ENCODE data around the gene AGPAT1.

Gene AGPAT1

DNA sequence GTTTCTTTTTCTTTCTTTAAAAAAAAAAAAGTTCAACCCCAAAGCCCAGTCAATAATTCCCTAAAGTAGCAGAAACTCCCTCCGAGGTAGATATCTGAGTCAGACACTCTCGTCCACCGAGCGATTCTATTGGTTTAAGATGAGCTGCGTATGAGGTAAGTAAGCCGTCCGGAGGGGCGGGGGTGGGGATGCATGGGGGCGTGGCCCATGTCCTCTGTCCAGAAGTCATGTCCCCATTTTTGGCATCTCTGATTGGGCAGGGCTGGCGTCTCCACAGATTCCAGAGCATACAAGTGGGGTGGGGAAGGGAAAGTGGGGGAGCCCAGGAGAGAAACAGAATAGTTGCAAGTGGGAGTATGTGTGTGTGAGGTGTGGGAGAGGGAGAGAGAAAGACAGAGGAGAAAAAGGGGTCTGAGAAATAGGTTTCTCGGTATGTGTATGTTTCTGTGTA is 9.8 kb upstream of the AGPAT1 start:
- peak; percentile 68 for DNase-seq

DNA sequence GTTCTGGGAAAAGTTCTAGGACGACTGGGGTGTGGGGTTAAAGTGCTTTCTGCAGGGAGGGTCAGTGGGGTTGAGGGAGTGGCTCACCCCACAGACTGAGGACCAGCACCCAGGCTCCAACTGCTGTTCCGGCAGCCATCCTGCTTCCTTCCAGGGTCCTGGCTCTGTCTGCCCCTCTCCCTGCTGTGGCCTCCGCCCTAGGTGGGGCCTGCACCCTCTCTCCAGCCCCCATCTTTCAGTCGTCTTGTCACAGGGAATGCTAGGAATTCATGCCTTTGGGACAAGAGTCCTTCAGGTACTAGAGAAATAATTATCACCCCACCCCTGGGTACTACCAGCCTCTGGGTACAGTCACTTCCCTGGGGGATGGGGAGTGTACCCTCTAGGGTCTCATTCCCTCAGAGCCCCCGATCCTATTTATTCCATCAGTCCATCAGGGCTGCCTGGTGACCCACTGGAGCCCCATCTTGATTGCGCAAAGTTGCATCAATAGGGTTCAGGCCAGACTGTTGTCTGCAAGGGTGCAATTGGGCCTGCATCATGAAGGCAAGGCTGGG is 8.3 kb upstream of the AGPAT1 start, which contains the start of gene AGER:
TSS of gene AGER (minus strand) at position 170 of the 557 bp plus-strand sequence. CDS start at position 139, 31 bp downstream.
- no peak for DNase-seq

DNA sequence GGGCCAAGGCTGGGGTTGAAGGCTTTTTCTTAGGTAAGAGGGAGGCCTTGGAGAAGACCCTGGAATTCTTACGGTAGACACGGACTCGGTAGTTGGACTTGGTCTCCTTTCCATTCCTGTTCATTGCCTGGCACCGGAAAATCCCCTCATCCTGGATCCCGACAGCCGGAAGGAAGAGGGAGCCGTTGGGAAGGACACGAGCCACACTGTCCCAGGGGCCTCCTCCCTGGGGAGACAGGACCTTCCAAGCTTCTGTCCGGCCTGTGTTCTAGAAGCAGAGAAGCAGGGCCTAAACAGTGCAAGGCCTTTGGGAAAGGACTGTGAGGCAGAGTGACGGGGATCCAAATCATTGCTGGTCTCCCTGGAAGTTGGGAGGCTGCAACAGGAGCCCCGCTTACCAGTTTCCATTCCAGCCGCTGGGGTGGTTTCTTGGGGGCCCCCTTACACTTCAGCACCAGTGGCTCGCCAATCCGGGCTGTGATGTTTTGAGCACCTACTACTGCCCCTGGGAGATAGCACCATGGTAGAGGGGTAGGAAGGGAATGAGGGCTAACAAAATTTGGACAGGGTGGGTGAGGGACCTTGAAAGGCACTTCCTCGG is 7.7 kb upstream of the AGPAT1 start:
- no peak for DNase-seq

DNA sequence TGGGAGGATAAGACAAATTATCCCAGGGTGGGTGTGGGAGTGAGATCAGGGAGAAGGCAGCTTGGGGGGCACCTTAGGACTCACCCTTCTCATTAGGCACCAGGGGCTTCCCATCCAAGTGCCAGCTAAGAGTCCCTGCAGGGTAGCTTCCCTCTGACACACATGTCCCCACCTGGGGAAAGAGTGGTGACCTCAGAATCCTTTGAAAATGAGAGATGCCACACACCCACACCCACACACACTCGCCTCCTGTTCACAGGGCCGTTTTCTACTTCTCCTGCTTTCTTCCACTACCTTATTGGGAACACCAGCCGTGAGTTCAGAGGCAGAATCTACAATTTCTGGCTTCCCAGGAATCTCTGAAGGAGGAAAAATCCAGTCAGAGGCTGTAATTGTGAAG is 7.1 kb upstream of the AGPAT1 start:
- no peak for DNase-seq

DNA sequence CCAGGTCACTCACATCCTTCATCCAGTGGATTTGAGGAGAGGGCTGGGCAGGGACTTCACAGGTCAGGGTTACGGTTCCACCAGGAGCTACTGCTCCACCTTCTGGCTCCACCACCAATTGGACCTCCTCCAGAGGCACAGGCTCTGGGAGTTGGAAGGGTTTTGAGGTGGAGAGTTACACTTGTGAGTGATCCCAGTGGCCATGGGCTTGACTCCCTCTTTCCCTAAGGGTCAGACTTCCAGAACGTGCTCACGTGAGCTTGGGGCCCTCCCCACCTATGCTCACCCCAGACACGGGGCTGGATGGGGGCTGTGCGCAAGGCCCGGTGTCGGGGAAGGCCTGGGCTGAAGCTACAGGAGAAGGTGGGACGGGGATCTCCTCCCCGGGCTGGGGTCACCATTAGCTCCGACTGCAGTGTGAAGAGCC is 6.7 kb upstream of the AGPAT1 start:
- DNase-seq = no peak

DNA sequence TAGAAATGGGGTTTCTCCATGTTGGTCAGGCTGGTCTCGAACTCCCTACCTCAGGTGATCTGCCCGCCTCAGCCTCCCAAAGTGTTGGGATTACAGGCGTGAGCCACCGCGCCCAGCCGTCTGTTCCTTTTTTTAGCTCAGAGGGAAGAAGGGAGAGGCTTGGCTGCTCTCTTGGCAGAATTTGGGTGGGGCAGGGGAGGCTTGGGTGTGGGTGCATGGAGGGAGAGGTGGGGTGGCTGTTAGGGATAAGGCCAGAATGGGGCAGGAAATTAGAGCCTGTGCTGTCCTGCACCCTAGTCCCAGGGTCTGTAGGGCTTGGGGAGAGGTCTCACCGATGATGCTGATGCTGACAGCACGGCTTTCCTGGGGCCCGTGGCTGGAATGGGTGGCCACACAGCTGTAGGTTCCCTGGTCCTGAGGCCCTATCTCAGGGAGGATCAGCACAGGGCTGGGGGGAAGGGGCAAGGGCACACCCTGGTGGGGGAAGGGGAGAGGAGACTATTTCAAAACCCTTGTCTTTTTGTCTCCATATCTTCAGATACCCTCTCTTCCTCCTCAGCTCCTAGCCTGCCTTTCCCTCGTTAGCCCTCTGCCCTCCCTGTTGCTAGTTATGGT is 6.1 kb upstream of the AGPAT1 start:
- DNase-seq = no peak

DNA sequence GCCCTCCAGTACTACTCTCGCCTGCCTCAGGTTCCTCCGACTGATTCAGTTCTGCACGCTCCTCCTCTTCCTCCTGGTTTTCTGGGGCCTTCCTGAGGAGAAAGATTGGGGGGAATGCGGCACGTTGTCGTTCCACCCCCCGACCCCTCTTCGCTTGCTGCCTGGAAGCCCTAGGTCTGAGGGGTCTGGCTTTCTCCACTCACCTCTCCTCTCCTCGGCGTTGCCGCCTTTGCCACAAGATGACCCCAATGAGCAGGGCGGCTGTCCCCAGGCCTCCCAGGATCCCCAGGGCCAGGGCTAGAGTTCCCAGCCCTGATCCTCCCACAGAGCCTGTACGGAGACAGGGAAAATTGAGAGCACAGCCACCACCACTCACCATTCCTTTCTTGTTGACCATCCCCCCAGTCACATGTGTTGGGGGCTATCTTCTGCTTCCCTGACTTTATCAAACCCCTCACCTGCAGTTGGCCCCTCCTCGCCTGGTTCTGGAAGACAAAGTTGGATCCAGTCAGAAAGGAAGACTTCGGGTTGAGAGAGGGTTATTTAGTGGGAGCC is 5.3 kb upstream of the AGPAT1 start:
- DNase-seq = no peak

DNA sequence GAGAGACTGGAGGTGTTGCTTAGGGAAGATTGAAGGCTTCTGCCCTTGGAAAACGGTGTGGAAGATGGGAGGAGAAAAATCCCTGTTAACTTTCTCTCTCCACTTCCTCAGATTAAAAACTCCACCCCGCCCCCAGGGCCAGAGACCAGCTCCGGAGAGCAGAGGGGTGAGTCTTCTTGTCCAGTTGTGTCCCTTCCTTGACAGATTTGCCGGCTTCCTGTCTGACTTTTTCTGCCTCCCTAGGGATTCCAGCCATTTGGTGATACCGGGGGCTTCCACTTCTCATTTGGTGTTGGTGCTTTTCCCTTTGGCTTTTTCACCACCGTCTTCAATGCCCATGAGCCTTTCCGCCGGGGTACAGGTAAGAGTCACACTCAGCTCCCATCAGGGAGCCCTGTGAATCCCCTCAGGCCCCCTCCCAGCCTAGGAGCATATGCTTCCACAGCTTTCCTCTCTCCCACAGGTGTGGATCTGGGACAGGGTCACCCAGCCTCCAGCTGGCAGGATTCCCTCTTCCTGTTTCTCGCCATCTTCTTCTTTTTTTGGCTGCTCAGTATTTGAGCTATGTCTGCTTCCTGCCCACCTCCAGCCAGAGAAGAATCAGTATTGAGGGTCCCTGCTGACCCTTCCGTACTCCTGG is 4.0 kb upstream of the AGPAT1 start:
- DNase-seq = no peak

DNA sequence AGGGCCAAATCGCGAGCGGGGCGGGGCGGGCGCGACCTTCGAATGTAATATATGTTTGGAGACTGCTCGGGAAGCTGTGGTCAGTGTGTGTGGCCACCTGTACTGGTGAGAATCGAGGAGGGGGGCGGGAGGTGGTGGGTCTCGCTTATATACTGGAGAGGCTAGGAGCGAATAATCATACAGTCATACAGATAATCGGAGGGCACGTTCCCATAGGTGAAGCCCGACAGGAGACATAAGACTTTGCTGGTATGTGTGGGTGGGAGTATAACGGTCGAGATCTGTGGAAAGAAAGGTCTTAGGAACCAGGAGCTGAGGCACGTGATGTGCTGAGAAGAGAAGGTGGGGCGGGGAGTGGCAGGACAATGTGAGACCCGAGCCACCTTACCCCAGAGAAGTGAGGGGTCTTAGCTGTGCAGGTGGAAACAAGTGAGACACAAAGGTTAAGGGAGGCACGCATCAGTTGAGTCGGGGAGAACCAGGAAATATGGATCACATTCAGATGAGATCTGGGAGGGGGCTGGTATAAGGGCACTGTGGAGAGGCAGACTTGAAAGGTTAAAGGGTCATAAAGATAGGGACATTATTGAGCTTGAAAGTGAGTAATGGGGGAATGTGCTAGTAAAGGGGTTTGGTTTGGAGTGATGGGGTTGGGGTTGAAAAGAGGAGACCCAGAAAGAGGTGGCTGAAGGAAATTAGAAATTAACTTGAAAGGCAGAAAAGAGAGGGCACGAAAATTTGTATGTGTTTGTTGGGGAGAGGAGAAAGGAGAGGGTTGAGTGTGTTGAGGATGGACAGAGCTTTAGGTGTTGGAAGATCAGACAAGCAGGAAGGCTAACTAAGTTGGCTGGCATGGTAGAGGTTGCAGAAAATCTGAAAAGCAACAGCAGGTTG is 2.9 kb upstream of the AGPAT1 start:
- no peak for DNase-seq

DNA sequence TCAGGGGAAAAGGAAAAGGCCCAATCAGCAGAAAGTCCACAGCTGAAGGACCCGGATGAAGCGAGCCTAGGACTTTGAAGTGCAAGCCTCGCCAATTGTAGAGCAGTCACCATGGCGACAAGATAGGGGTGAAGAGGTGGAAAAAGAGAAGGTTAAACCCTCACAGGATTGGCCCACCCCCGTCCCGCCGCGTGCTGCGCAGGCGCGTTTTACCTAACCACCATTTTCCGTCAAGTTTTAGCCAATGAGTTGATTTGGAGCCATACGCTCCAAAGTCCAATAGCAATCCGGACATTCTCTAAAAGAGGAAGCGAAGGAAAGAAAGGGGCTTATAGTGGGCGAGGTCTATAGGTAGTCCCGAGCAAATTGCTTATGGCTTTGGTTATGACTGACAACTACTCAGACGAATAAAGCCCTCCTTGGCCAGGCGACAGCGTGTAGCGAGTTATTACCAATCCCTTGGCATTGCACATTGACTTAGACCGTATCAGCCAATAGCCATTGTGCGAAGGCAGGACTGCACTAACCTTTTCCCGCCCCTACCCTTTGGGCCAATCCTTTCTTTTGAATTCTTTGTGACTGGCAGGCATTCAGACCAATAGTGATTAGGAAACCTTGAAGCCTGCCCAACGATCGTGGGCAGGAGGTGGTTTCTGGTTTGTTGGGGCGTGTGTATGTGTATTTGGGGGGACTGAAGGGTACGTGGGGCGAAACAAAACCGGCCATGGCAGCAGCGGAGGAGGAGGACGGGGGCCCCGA is 2.1 kb upstream of the AGPAT1 start, which contains the start of gene RNF5:
TSS of gene RNF5 (plus strand) at position 618 of the 759 bp plus-strand sequence. CDS start at position 725, 107 bp downstream.
- DNase-seq = peak; percentile 95

DNA sequence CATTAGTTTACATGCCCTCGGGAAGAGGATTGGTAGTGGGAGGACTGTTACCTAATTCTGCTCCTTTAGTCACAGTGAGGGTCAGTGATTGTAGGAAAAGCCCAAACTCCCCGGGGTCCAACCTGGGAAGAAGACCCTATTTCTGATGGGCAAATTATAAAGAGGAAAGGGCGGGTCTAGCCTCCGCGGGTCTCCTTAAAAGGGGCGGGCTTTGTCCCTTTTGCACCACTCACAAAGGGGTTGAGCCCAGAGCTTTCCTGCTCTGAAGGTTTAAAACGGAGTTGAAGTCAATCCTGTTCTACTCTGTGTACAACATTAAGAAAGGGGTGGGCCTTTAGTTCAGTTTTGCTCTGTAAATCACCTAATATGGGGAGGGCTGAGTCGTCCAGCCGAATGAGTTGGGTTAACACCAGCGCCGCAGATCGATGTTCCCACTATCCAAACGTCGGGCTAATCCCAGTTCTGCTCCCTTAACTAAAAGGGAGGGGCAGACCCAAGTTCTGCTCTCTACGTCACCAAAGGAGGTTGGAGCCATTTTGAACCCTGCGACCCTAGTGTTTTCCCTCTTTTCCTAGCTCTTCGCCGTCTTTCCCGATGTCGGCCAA is 1.4 kb upstream of the AGPAT1 start:
- DNase-seq = peak; percentile 36

DNA sequence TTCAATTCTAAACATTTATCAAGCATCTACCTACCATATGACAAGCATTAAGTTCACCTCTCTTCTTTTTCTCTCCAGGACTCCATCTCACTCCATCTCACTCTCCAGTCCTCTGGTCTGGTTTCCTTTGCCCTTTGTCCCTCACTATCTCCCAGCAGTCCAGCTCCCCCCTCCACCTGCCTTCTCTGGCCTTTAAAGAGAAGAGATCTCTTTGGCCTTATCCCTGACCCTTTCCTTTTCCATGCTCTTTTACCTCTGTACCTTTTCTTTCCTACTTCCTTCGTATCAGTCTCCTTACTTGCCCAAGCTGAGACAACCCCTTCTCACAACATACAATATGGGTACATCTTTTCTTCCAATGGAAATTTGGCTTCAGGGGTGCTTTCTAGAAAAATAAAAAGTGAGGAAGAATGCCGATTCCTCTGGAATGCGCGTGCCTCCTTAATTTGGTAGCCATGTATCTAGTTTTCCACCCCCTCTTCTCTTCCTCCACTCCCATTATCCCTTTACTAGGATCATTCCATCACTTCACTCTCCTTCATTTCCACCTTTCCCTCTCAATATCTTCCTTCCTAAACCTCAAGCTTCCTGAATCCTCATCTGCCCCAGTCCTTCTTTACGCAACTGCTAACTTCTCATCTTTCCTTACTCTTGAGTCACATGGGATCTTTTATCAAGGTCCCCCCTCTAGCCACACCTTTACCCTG is 745 bp upstream of the AGPAT1 start:
- no peak for DNase-seq

DNA sequence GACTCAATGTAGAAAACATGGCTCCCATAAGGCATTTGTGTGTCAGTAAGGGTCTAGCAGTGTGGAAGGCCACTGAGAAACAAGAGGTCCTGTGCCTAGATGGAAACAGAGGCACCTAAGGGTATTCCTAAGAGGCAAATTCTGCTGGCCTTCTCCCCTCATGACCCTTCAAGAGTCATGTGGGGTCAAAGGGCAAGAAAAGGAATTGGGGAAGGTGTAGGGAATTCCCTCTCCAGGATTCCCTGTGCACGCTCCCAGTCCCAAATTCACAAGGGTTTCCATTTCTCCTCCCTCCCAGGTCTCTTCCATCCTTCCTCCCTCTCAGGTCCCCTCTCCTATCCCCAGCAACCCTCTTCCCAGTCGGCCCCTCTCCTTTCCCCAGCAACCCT is 568 bp downstream of the AGPAT1 start:
- no peak for DNase-seq

DNA sequence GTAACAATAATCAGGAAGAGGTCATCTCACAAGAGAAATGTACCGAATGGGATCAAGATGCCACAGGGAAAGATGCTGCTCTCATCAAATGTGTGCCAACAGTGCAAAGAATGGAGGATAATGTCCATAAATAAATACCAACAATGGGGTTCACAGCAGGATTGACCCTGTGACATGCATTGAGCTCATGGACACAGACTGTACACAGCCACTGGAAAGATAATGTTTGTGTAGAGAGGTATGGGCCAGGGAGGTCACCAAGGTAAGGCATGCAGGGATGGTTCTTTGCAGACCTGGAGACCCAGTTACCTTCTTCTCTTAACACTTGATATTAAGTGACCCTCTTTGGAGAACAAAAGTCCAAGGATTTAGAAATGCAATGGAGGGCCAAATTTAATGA is 1.5 kb downstream of the AGPAT1 start:
- DNase-seq = no peak

DNA sequence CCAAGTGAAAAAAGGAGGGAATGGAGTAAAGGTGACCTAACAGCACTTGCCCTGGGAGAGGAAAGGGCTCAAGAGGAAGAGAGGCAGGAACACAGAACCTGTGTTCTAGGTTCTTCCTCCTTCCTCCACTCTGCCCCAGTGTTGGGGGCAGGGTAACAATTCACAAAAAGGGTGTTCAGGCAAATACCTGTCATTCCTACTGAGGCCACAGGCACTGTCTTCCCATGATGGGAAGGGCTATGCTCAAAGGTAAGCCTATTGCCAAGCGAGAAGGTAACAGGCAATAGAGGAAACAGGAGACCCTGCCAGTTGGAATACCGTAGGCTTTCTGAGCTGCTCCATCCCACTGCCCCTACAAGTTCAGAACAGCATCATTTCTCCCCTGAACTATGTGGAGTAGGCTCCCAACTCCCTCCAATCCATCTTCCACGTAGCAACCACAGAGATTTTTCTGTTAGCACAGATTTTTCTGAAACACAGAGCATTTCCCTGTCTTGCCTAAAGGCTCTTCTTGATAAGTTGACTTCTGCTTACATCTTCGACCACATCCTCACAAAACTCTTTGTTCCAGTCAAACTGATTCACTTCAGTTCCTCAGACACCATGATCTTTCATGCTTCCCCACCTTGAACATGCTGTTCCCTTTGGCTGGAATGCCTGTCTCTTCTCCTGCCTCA is 2.7 kb downstream of the AGPAT1 start:
- no peak for DNase-seq

DNA sequence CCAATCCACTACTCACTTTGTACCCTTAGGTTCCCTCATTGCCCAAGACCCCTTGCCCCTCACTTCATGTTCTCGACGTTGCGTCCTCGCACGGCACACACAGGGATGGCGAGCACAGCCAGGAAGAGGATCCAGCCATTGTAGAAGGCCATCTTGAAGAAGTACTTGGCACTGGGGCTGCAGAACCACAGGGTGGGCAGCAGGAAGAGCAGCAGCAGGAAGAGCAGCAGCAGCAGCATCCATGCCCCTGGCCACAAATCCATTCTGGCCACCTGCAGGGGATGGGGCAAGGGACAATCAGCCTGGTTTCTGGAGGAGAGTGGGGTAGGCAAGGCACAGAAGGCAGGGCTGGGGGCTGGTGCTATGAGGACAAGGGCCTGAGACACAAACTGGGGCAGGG is 4.7 kb downstream of the AGPAT1 start:
- DNase-seq = no peak

DNA sequence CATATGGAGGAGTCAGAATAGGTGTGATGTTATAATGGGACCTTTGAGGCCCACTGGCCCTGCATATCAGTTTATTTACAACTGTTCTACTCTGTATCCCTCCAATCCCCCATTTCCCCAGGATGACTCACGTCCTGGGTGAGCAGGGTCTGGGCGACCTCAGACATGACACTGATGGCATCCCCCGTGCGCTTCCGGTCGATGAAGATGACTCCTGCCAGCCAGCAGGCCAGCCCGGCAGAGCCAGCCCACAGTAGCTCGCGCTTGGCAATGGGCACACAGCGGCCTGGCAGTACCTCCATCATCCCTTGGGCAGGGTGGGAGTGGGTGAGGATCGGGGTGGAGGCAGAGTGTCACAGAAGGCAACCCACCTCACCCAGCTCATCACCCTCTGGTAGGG is 5.6 kb downstream of the AGPAT1 start:
- no peak for DNase-seq

DNA sequence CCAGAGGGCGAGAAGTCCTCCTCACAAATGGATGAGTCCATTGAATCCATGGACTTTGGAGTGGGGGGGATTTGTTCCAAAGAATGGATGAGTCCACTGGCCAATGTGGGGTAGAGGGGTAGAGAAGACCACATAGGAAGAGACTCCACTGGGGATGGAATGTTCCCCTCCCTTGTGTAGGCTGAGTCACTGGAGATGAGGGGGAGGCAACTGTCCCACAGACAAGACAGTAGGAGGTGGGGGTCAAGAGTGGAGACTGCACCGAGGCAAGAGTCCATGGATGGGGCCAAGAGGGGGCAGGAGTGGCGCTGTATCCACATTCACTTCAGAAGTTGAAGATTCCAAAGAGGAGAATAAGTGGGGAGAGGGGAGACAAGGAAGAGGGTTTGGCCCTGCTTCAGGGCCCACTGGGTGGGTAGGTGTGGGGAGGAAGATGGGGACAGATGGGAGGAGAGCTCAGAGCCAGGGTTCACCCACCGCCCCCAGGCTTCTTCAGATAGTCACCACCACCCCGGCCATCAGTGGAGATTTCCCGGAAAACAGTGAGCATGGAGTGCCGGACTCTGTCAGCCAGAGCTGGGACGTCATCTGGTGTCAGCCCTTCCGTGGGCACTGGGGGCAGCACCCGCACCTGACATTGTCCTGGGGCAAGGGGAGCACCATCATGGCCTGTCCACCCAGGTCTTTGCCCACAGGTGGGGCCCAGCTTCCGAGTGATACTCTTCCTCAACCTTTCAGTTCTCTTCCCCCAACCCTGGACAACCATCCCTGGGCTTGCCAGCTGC is 6.9 kb downstream of the AGPAT1 start:
- no peak for DNase-seq

DNA sequence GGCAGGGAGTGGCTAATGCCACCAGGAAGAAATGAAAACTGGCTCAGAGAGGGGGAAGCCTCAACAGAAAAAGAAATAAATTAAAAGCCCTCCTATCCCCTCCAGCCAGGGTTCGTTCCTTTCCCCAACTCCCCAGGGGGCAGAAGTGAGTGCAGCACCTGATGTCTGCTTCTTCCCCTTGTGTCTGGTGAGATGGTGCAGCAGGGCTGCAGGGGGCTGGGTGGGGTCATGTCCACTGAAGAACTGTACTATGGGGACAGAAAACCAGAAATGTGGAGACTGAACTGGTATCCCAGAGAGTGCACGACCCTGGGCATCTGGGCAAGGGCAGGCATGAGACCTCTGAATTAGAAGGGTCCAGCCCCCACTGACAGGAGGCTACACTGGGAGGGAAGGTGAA is 7.5 kb downstream of the AGPAT1 start:
- no peak for DNase-seq
